ENCODE measurements around the gene MMP25. TPM values are rescaled to one million over a fixed set of nuclear protein-coding genes. Genes with fewer than 3 reads are reported as not detected.
"Not testable (repeated sequence)": the region's sequence is repeated elsewhere in the genome, so short reads cannot be mapped to it uniquely, and the experiment has no call there.

The MMP25 gene
- total RNA-seq, 2 donors from 2014 or later, result 4.2 TPM; not detected in 1

- H3K9me3 ChIP-seq, result no peaks in the 10 kb centered on the region
- H3K36me3 ChIP-seq, result no peaks in the 10 kb centered on the region
- DNase-seq (ENCODE audit: low spot score) (no peak), ATAC-seq (ENCODE audit: insufficient number of reproducible peaks, low FRiP score, low read depth) (no peak)
- no peak for TF ChIP-seq CTCF (IDR thresholded peaks at IDR 0.05)
- H3K27ac ChIP-seq, result no peak overlapping the region
- no peak overlapping the region for H3K4me3 ChIP-seq
- peaks cover 3 to 11% of the 10 kb centered on the region in 2 donors for H3K4me1 ChIP-seq (ENCODE audit: control insufficient read depth in 1 of 2, low read depth in 2 of 2)
- no peaks in the 10 kb centered on the region for H3K27me3 ChIP-seq (replicated peaks; ENCODE audit: insufficient read depth)
Observed at GRCh38 chr16:3070608-3071111, 24.3 kb downstream of the MMP25 start.

GRCh38 chr16:3071655-3072054 lies 25.3 kb downstream of the MMP25 start:
- Histone ChIP-seq H3K4me3 (no peak overlapping the region), H3K9me3 (no peaks in the 10 kb centered on the region), H3K27ac (no peak overlapping the region), H3K27me3 (replicated peaks; ENCODE audit: insufficient read depth) (no peaks in the 10 kb centered on the region), H3K36me3 (no peaks in the 10 kb centered on the region), H3K4me1 (ENCODE audit: control insufficient read depth in 1 of 2, low read depth in 2 of 2) (peaks cover 0 to 1% of the 10 kb centered on the region in 2 donors)
- DNase-seq (ENCODE audit: low spot score) (no peak), ATAC-seq (ENCODE audit: insufficient number of reproducible peaks, low FRiP score, low read depth) (no peak)
- TF ChIP-seq CTCF (IDR thresholded peaks at IDR 0.05), result no peak

- H3K36me3 ChIP-seq; H3K4me1 ChIP-seq (ENCODE audit: control insufficient read depth in 1 of 2, low read depth in 2 of 2); ATAC-seq (ENCODE audit: insufficient number of reproducible peaks, low FRiP score, low read depth); H3K27ac ChIP-seq; H3K9me3 ChIP-seq; H3K4me3 ChIP-seq; H3K27me3 ChIP-seq (replicated peaks; ENCODE audit: insufficient read depth); DNase-seq (ENCODE audit: low spot score): not testable (repeated sequence)
Observed at GRCh38 chr16:3072148-3072547, 25.8 kb downstream of the MMP25 start.

GRCh38 chr16:3072576-3073263 lies 26.4 kb downstream of the MMP25 start:
- not testable (repeated sequence) for DNase-seq (ENCODE audit: low spot score); H3K4me1 ChIP-seq (ENCODE audit: control insufficient read depth in 1 of 2, low read depth in 2 of 2); ATAC-seq (ENCODE audit: insufficient number of reproducible peaks, low FRiP score, low read depth); H3K4me3 ChIP-seq; H3K27me3 ChIP-seq (replicated peaks; ENCODE audit: insufficient read depth); H3K9me3 ChIP-seq; H3K27ac ChIP-seq; H3K36me3 ChIP-seq

GRCh38 chr16:3073448-3073847 lies 27.1 kb downstream of the MMP25 start:
- Histone ChIP-seq H3K27ac (no peak overlapping the region), H3K4me1 (ENCODE audit: control insufficient read depth in 1 of 2, low read depth in 2 of 2) (no peaks in the 10 kb centered on the region), H3K27me3 (replicated peaks; ENCODE audit: insufficient read depth) (no peaks in the 10 kb centered on the region), H3K36me3 (no peaks in the 10 kb centered on the region), H3K4me3 (no peak overlapping the region), H3K9me3 (no peaks in the 10 kb centered on the region)
- TF ChIP-seq CTCF (IDR thresholded peaks at IDR 0.05), result no peak
- DNase-seq (ENCODE audit: low spot score), result no peak
- no peak for ATAC-seq (ENCODE audit: insufficient number of reproducible peaks, low FRiP score, low read depth)

- ATAC-seq (ENCODE audit: insufficient number of reproducible peaks, low FRiP score, low read depth) (no peak), DNase-seq (ENCODE audit: low spot score) (no peak)
- TF ChIP-seq CTCF (IDR thresholded peaks at IDR 0.05), result no peak
- Histone ChIP-seq H3K4me3 (no peak overlapping the region), H3K4me1 (ENCODE audit: control insufficient read depth in 1 of 2, low read depth in 2 of 2) (no peaks in the 10 kb centered on the region), H3K27me3 (replicated peaks; ENCODE audit: insufficient read depth) (no peaks in the 10 kb centered on the region), H3K9me3 (no peaks in the 10 kb centered on the region), H3K27ac (no peak overlapping the region), H3K36me3 (no peaks in the 10 kb centered on the region)
Observed at GRCh38 chr16:3074860-3075522, 28.6 kb downstream of the MMP25 start.

All from thoracic aorta (tissue), 2 donors.